HG03457 (cell line): ENCODE results near the gene SP8.

ENCODE experiments used
- ATAC-seq: cut with Tn5 transposase; IDR thresholded peaks from one replicate; pipeline ENCODE4 v1.9.1; 2021; ENCODE audit warnings: moderate number of reproducible peaks; ENCODE audit not compliant: unreplicated experiment

SP8 gene

GRCh38 chr7:20776214-20776911 lies 10.3 kb downstream of the SP8 start:
- ATAC-seq: no peak

DNA sequence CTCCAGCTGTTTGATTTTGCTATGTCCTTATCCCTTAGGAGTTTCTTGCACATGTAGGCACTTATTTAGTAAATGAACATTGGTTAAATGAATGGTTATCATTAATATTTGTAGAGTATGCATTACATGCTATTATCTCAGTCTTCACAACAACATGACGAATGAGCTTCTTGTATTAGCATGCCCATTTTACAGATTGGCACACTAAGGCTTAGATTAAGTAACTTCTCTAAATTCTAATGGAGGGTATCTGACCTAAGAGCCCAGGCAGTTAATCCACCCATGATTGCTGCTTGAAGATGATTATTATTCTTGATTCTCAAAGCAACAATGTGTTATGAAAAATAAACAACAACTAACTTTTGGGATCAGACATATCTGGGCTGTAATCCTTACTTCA lies 32.7 kb downstream of the SP8 start:
- ATAC-seq: no peak

- no peak for ATAC-seq
Observed at GRCh38 chr7:20749906-20750305, 36.8 kb downstream of the SP8 start.

DNA sequence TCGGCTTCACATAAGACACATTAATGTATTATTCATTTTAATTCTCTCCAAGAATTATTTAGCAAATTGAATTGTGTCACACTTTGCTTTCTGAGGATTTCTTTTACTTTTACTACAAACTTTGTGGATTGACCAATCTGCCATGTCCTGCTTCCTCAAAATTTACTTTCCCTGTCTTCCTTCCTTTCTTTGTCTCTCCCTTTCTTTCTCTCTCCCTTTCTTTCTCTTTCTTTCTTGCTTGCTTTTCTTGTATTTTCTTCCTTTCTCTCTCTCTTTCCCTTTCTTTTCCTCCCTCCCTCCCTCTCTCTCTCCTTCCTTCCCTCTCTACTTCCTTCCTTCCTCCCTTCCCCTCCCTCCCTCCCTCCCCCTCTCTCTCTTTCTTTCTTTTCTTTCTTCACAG lies 37.8 kb downstream of the SP8 start:
- ATAC-seq: no peak

DNA sequence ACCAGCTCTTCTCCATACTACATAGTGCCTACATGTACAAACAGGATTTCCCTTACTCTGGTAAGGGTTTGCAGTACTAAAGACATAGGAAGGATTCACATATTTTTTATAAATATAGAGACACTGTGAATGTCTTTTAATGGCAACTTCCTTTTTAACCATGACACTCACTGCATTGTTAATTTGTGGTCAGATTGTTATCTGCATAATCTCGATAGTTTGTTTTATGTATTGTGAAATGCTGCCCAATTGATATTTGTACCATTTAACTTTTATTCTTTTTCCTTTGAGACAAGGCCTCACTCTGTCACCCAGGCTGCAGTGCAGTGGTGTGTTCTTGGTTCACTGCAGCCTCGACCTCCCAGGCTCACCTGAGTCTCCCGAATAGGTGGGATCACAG lies 39.7 kb downstream of the SP8 start:
- no peak for ATAC-seq

GRCh38 chr7:20745702-20746101 lies 41.0 kb downstream of the SP8 start:
- no peak for ATAC-seq

GRCh38 chr7:20744954-20745446 lies 41.7 kb downstream of the SP8 start:
- ATAC-seq: no peak

- ATAC-seq: no peak
Observed at GRCh38 chr7:20742913-20743312, 43.8 kb downstream of the SP8 start.

DNA sequence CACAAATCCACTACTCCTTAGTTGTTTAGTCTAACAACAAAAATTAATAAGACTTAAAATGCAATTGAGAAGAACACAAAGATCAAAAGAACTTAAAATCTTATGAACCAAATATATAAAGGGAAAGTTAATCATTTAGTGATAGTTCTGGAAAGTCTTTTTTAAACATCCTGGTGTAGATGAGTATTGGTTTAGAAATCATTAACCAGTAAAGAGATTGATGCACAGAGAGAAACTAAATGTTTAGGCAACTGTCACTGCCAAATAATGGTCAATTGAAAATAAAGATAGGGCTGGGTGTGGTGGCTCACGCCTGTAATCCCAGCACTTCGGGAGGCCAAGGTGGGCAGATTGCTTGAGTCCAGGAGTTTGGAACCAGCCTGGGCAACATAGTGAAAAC lies 44.9 kb downstream of the SP8 start:
- no peak for ATAC-seq

- ATAC-seq: no peak
Observed at GRCh38 chr7:20738518-20739481, 47.9 kb downstream of the SP8 start.

DNA sequence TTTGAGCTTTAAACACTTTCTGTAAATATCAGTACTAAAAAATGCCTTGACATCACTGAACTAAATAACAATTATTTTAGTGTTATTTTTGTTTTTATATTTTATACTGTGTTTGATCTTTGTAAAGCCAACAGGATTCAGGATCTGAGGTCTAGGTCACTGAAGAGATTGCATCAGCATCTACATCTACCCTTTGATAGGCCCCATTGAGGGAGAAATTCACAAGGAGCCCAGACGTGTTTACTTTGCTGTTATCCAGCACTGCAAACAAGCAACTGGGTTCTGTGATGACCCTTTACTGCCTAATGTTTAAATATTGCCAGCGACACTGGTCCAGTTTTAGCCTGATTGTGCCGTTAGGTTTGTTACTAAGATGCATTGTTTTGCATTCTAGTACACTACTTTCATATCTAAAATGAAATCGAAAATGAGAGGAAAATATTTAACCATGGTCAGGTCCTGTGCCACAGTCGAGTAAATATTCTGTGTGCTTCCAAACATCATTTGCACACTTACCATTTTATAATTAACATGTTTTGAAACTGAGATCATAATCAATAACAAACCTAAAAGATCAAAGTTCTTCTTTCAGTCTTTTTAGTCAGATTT lies 48.7 kb downstream of the SP8 start:
- ATAC-seq: no peak

- no peak for ATAC-seq
Observed at GRCh38 chr7:20735346-20736065, 51.2 kb downstream of the SP8 start.
